GM23248 (cell line): ENCODE data around the gene FAM221B.

Experiments
- EZH2 ChIP-seq: fragments of 200-600 bp; sonication (generic); IDR thresholded peaks from 2 replicates; pipeline ENCODE4 v1.6.1; 2018; ENCODE audit warnings: antibody characterized with exemption, mild to moderate bottlenecking; ENCODE audit not compliant: insufficient read depth, poor library complexity, severe bottlenecking
- EZH2phosphoT487 ChIP-seq: fragments of 200-600 bp; sonication (generic); IDR thresholded peaks from 2 replicates; pipeline ENCODE4 v1.6.1; 2018; ENCODE audit warnings: antibody characterized with exemption, moderate library complexity, mild to moderate bottlenecking, low read depth; ENCODE audit not compliant: insufficient read depth

DNA sequence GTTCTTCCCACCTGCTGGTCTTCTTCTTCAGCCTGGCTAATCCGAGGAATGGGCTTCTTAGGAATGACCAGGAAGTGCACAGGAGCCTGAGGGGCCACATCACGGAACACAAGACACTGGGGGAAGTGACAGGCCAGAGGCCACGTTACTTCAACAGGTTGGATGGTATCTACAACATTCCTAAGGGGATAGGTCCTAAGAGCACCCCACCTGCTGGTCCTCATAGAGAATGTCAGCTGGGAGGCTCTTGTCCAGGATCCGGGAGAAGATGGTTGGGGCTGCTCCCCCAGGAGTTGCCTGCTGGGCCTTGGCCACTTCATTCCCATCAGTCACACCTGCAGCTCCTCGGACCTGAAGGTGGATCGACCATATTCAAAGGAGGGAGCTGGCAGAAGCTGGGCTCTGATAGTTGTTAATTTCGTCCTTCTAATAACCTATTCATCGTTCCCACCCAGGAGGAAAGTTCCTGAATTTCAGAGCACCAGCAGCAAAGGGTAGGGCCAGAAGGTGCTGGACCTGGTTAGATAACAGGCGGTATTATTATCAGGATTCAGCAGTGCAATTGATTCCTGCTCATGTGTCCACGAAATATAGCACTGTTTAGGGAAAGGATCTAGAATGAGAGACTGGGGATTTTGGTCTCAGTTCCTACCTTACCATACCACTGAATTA is 15.0 kb downstream of the FAM221B start:
- TF ChIP-seq EZH2phosphoT487 (no peak), EZH2 (no peak)
